HepG2 (cell line): ENCODE results near the gene DNAJC1. TPM values are rescaled to one million over a fixed set of nuclear protein-coding genes. Genes with fewer than 3 reads are reported as not detected.

Source experiments
- ATAC-seq: fragments of 200-7000 bp; cut with Tn5 transposase; 3 replicates; pipeline ENCODE4 v1.9.1; 2020; ENCODE audit warnings: mild to moderate bottlenecking, moderate library complexity
- BruUV-seq: library from RNA; stranded (reverse); fragments of 400-500 nt; replicated peaks from 2 replicates; lab custom pipeline; 2021; lab: Mats Ljungman, UMichigan
- CTCF ChIA-PET: fragments of 300-600 bp; formaldehyde crosslinking; extraction: SDS; loops from one replicate; lab custom pipeline; 2021; ENCODE audit warnings: low total read pairs, inconsistent platforms, low intra/inter-chr PET ratio; lab: Yijun Ruan, JAX
- POLR2A ChIA-PET: fragments of 350-600 bp; sonication (Branson Sonifier 250); formaldehyde crosslinking; loops from one replicate; lab custom pipeline; 2020; ENCODE audit warnings: antibody characterized with exemption, inconsistent platforms; lab: Yijun Ruan, JAX
- DNase-seq: peaks from one replicate; pipeline ENCODE4 v3.0.0-alpha.2; 2015; ENCODE audit warnings: low spot score
- FAIRE-seq: peaks from 3 replicates; lab custom pipeline; 2011; peaks lifted over from hg19 to GRCh38; lab: Jason Lieb, UNC
- H2AFZ ChIP-seq: one replicate; pipeline ENCODE4 v1.6.1; 2011; ENCODE audit warnings: low read length, inconsistent platforms
- H3K27ac ChIP-seq: fragments of 300-600 bp; 3 replicates; pipeline ENCODE4 v1.8.0; 2011; ENCODE audit warnings: mixed run types, mild to moderate bottlenecking, mixed read lengths, low read length, inconsistent platforms; ENCODE audit not compliant: insufficient read depth; ENCODE audit errors: extremely low read length
- H3K27me3 ChIP-seq, 2 experiments: fragments of 200-600 bp in 1 of 2; 2 replicates in 1 of 2; 3 replicates in 1 of 2; pipeline versions ENCODE4 v1.6.0 to v1.8.0; 2011; ENCODE audit warnings: low read length in 2 of 2, mild to moderate bottlenecking in 2 of 2, moderate library complexity in 2 of 2, inconsistent platforms in 1 of 2; ENCODE audit not compliant: insufficient read depth in 2 of 2, control insufficient read depth in 1 of 2
- H3K36me3 ChIP-seq, 2 experiments: fragments of 200-600 bp in 1 of 2; replicated peaks in 1 of 2; 2 replicates in 1 of 2; 3 replicates in 1 of 2; pipeline versions ENCODE4 v1.5.1 to v1.8.0; 2011; ENCODE audit warnings: low read length in 2 of 2, inconsistent platforms in 1 of 2; ENCODE audit not compliant: insufficient read depth in 2 of 2, control insufficient read depth in 1 of 2
- H3K4me1 ChIP-seq: 2 replicates; pipeline ENCODE4 v1.5.1; 2012; ENCODE audit warnings: low read length, inconsistent platforms; ENCODE audit not compliant: insufficient read depth
- H3K4me2 ChIP-seq: 2 replicates; pipeline ENCODE4 v1.6.0; 2011; ENCODE audit warnings: low read depth, low read length, inconsistent platforms
- H3K4me3 ChIP-seq, 3 experiments: fragments of 200-600 bp in 1 of 3; sonication (generic), shearing (Covaris generic) in 1 of 3; replicated peaks in 1 of 3; 2 replicates each; pipeline ENCODE4 v1.5.1; 2011 to 2016; ENCODE audit warnings: low read length in 3 of 3, inconsistent platforms in 2 of 3, low read depth in 2 of 3, mild to moderate bottlenecking in 2 of 3, control low read depth in 1 of 3, mixed read lengths in 1 of 3; ENCODE audit not compliant: insufficient read depth in 1 of 3
- H3K79me2 ChIP-seq: one replicate; pipeline ENCODE4 v1.6.1; 2011; ENCODE audit warnings: low read length, inconsistent platforms; ENCODE audit not compliant: insufficient read depth
- H3K9ac ChIP-seq: 2 replicates; pipeline ENCODE4 v1.6.0; 2011; ENCODE audit warnings: mild to moderate bottlenecking, low read depth, low read length, inconsistent platforms; ENCODE audit not compliant: insufficient read depth
- H3K9me3 ChIP-seq: 2 replicates; pipeline ENCODE4 v1.5.1; 2012; ENCODE audit warnings: mild to moderate bottlenecking, low read length
- H4K20me1 ChIP-seq: 2 replicates; pipeline ENCODE4 v1.6.0; 2011; ENCODE audit warnings: inconsistent platforms, mild to moderate bottlenecking, low read length, moderate library complexity; ENCODE audit not compliant: insufficient read depth
- CC2D1A ChIP-seq: sonication (generic); formaldehyde crosslinking; IDR thresholded peaks from 2 replicates; pipeline ENCODE4 v1.8.1; 2023; ENCODE audit warnings: mild to moderate bottlenecking, missing genetic modification reagents
- DMAP1 ChIP-seq: IDR thresholded peaks from 2 replicates; pipeline ENCODE4 v1.6.1; 2016
- FOXA1 ChIP-seq, 2 experiments: fragments of 450-650 bp in 1 of 2; sonication (generic) in 1 of 2; formaldehyde crosslinking in 1 of 2; IDR thresholded peaks; 2 replicates each; pipeline versions ENCODE4 v1.4.0 to v1.6.1; 2016 to 2020; ENCODE audit warnings: missing genetic modification reagents in 1 of 2
- FOXJ3 ChIP-seq: sonication (generic); formaldehyde crosslinking; IDR thresholded peaks from 2 replicates; pipeline ENCODE4 v1.4.0; 2020; ENCODE audit warnings: missing genetic modification reagents, mild to moderate bottlenecking, borderline replicate concordance
- FOXP1 ChIP-seq, 2 experiments: fragments of 450-650 bp in 1 of 2; IDR thresholded peaks; 2 replicates each; pipeline ENCODE4 v1.6.1; 2017 to 2018; ENCODE audit warnings: antibody characterized with exemption in 1 of 2
- HOXA7 ChIP-seq: sonication (generic); formaldehyde crosslinking; IDR thresholded peaks from 2 replicates; pipeline ENCODE4 v1.8.1; 2022; ENCODE audit warnings: mild to moderate bottlenecking, missing genetic modification reagents, moderate library complexity
- KLF6 ChIP-seq: IDR thresholded peaks from 2 replicates; pipeline ENCODE4 v1.8.0; 2016; ENCODE audit warnings: missing biosample characterization, missing genetic modification reagents
- NAIF1 ChIP-seq: sonication (generic); formaldehyde crosslinking; IDR thresholded peaks from 2 replicates; pipeline ENCODE4 v1.5.0; 2020; ENCODE audit warnings: mild to moderate bottlenecking, missing genetic modification reagents, borderline replicate concordance
- RAD51 ChIP-seq: fragments of 450-650 bp; IDR thresholded peaks from 2 replicates; pipeline ENCODE4 v1.6.1; 2016; ENCODE audit warnings: borderline replicate concordance
- THRA ChIP-seq: sonication (generic); formaldehyde crosslinking; IDR thresholded peaks from 2 replicates; pipeline ENCODE4 v1.4.0; 2020; ENCODE audit warnings: missing genetic modification reagents, borderline replicate concordance
- ZC3H13 ChIP-seq: sonication (generic); formaldehyde crosslinking; IDR thresholded peaks from 2 replicates; pipeline ENCODE4 v1.8.1; 2023; ENCODE audit warnings: mild to moderate bottlenecking, missing genetic modification reagents, moderate library complexity
- ZFP36L2 ChIP-seq: sonication (generic); formaldehyde crosslinking; IDR thresholded peaks from 2 replicates; pipeline ENCODE4 v1.4.0; 2020; ENCODE audit warnings: missing genetic modification reagents
- ZNF225 ChIP-seq: sonication (generic); formaldehyde crosslinking; IDR thresholded peaks from 2 replicates; pipeline ENCODE4 v1.4.0; 2020; ENCODE audit warnings: mild to moderate bottlenecking, missing genetic modification reagents
- ZNF232 ChIP-seq: sonication (generic); formaldehyde crosslinking; IDR thresholded peaks from 2 replicates; pipeline ENCODE4 v1.4.0; 2020; ENCODE audit warnings: missing genetic modification reagents, borderline replicate concordance
- ZNF3 ChIP-seq: IDR thresholded peaks from 2 replicates; pipeline ENCODE4 v1.7.0; 2017; ENCODE audit warnings: inconsistent platforms
- ZNF530 ChIP-seq: sonication (generic); formaldehyde crosslinking; IDR thresholded peaks from 2 replicates; pipeline ENCODE4 v1.5.0; 2020; ENCODE audit warnings: low read depth, mild to moderate bottlenecking, missing genetic modification reagents
- ZNF557 ChIP-seq: sonication (generic); formaldehyde crosslinking; IDR thresholded peaks from 2 replicates; pipeline ENCODE4 v1.4.0; 2020; ENCODE audit warnings: missing genetic modification reagents
- ZNF768 ChIP-seq: sonication (generic); formaldehyde crosslinking; IDR thresholded peaks from 2 replicates; pipeline ENCODE4 v1.4.0; 2020; ENCODE audit warnings: missing genetic modification reagents
- ZNF782 ChIP-seq: sonication (generic); formaldehyde crosslinking; IDR thresholded peaks from 2 replicates; pipeline ENCODE4 v1.4.0; 2020; ENCODE audit warnings: missing genetic modification reagents, mild to moderate bottlenecking, borderline replicate concordance
- WGBS: methylation state at CpG from one replicate; pipeline ENCODE4 v1.1.6; 2017; ENCODE audit warnings: low lambda C conversion rate; 5-methylcytosine and 5-hydroxymethylcytosine counted together
- in situ Hi-C: cut with HindIII; loops from 2 replicates; pipeline ENCODE4 v1.10.0; 2017; ENCODE audit warnings: low pct_unique_long_range_greater_than_20kb; ENCODE audit not compliant: extremely low pct_ligation_motif_present
- intact Hi-C: fragments of 100-400 bp; cut with micrococcal nuclease; formaldehyde crosslinking; loops from one replicate; pipeline ENCODE4 v1.10.0; 2022; ENCODE audit not compliant: unreplicated experiment
- polyA plus RNA-seq, 8 experiments: library from polyadenylated mRNA; depleted of rRNA in 3 of 8; stranded (reverse) in 7 of 8; unstranded in 1 of 8; fragments of >200 nt; fragmentation: Illumina TruSeq in 4 of 8; extraction: Trizol in 4 of 8; gene quantifications; 2 replicates each; pipeline versions ENCODE4 v1.2.1 to v1.2.3, GENCODE V29; 2011 to 2016; ENCODE audit warnings: low read depth in 4 of 8, missing spikeins in 1 of 8, mixed read lengths in 1 of 8; ENCODE audit not compliant: insufficient read depth in 1 of 8
- total RNA-seq, 5 experiments: library from RNA; depleted of rRNA; stranded (reverse); fragments of >200 nt; fragmentation: Illumina TruSeq; extraction: Trizol; gene quantifications; 2 replicates each; pipeline ENCODE4 v1.2.3, GENCODE V29; 2016; ENCODE audit warnings: low read depth in 1 of 5
- TF ChIP-seq, protein P1 (sequence below): sonication (generic); formaldehyde crosslinking; IDR thresholded peaks from 2 replicates; pipeline ENCODE4 v1.4.0; 2020; ENCODE audit warnings: mild to moderate bottlenecking, missing genetic modification reagents

The DNAJC1 gene
- total and polyA plus RNA-seq, 2 of the 13 experiments (the other 11 are each of a cell fraction or from before 2014, with no cell fraction given) = 9.9 to 16.6 TPM

DNA sequence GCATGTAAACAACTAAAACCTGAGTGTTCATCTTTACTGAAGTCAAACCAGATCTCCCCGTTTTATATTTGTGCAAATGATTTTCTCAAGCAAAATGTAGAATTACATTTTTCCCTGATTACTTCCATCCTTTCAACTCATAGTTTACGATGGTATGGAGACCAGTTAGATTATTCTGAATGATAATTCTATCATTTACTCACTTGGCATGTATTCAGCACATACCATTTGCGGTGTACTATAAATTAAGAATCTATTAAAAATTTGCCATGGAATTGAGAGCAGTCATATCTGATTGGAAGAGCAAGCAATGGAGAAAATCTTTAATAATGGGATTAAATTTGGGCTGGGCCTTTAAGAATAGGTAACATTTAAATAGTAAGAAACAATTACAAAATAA is 22.4 kb downstream of the DNAJC1 start:
- FAIRE-seq (no peak), DNase-seq (no peak), ATAC-seq (no peak)
- H3K79me2 ChIP-seq = no peaks in the 10 kb centered on the region
- no peak overlapping the region for H3K27ac ChIP-seq
- H4K20me1 ChIP-seq = no peaks in the 10 kb centered on the region
- H3K4me3 ChIP-seq = no peak overlapping the region
- 93% methylated on average over 3 of the region's 3 CpGs for WGBS
- H2AFZ ChIP-seq = no peak overlapping the region
- no peak overlapping the region for H3K4me2 ChIP-seq
- ChIA-PET CTCF (no interaction called here), POLR2A (no interaction called here)
- BruUV-seq = no TSS peak
- H3K9ac ChIP-seq = no peak overlapping the region
- H3K9me3 ChIP-seq = no peaks in the 10 kb centered on the region
- intact Hi-C loops (no loop called here), in situ Hi-C loops (loop anchor here (25.0 kb wide), 1 partner anchor 581 kb away; no protein-coding TSS in a partner anchor)
- no peak for TF ChIP-seq ZNF232 (CRISPR knock-in tag)
- TF ChIP-seq ZNF557 = no peak
- TF ChIP-seq DMAP1 (CRISPR knock-in tag) = no peak
- TF ChIP-seq FOXJ3 (CRISPR knock-in tag) = no peak
- TF ChIP-seq FOXP1 (IDR thresholded peaks at IDR 0.05) = no peak
- no peak for TF ChIP-seq FOXP1 (CRISPR knock-in tag; IDR thresholded peaks at IDR 0.05)
- no peak for TF ChIP-seq ZNF782 (CRISPR knock-in tag)
- no peak for TF ChIP-seq ZFP36L2 (CRISPR knock-in tag)
- no peak for TF ChIP-seq RAD51
- TF ChIP-seq CC2D1A (CRISPR knock-in tag) = no peak
- H3K36me3 ChIP-seq = no peaks in the 10 kb centered on the region
- H3K4me1 ChIP-seq = no peaks in the 10 kb centered on the region
- no peaks in the 10 kb centered on the region; a peak in 1 of 5 replicates for H3K27me3 ChIP-seq

GRCh38 chr10:21980691-21981090 is 22.8 kb downstream of the DNAJC1 start:
- in situ Hi-C loops = loop anchor here (25.0 kb wide), 1 partner anchor 582 kb away; no protein-coding TSS in a partner anchor
- no peak for TF ChIP-seq HOXA7
- no peak for TF ChIP-seq ZNF225 (CRISPR knock-in tag)
- TF ChIP-seq NAIF1 (CRISPR knock-in tag) = no peak
- TF ChIP-seq ZNF3 = no peak
- TF ChIP-seq KLF6 (CRISPR knock-in tag) = no peak
- TF ChIP-seq ZNF768 (CRISPR knock-in tag) = no peak
- no peak for TF ChIP-seq ZNF530 (CRISPR knock-in tag)
- no peak for TF ChIP-seq FOXA1 (IDR thresholded peaks at IDR 0.05)
- no peak for TF ChIP-seq FOXA1 (CRISPR knock-in tag; IDR thresholded peaks at IDR 0.05)
- no peak for TF ChIP-seq THRA (CRISPR knock-in tag)
- no peak for TF ChIP-seq ZC3H13 (CRISPR knock-in tag)
- TF ChIP-seq, protein P1, sequence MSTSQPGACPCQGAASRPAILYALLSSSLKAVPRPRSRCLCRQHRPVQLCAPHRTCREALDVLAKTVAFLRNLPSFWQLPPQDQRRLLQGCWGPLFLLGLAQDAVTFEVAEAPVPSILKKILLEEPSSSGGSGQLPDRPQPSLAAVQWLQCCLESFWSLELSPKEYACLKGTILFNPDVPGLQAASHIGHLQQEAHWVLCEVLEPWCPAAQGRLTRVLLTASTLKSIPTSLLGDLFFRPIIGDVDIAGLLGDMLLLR (CRISPR knock-in tag) = no peak

More at GRCh38 chr10:21980691-21981090, 22.8 kb downstream of the DNAJC1 start:
- no TSS peak for BruUV-seq
- POLR2A ChIA-PET = no interaction called here
- Histone ChIP-seq H3K79me2 (no peaks in the 10 kb centered on the region), H3K9ac (no peak overlapping the region), H3K9me3 (no peaks in the 10 kb centered on the region), H3K4me2 (no peak overlapping the region), H3K4me3 (no peak overlapping the region), H2AFZ (no peak overlapping the region), H3K36me3 (no peaks in the 10 kb centered on the region), H4K20me1 (no peaks in the 10 kb centered on the region), H3K27me3 (no peaks in the 10 kb centered on the region; a peak in 1 of 5 replicates), H3K27ac (no peak overlapping the region), H3K4me1 (no peaks in the 10 kb centered on the region)
- FAIRE-seq (no peak), ATAC-seq (no peak), DNase-seq (no peak)
- intact Hi-C loops = no loop called here
- CTCF ChIA-PET = no interaction called here
